HepG2 (cell line): ENCODE data around the gene SHISAL2B. TPM values are rescaled to one million over a fixed set of nuclear protein-coding genes. Genes with fewer than 3 reads are reported as not detected.
A peak's percentile ranks its signal among the peaks of the same experiment; 100 is the strongest.

Source experiments
- ATAC-seq: fragments of 200-7000 bp; cut with Tn5 transposase; 3 replicates; pipeline ENCODE4 v1.9.1; 2020; ENCODE audit warnings: mild to moderate bottlenecking, moderate library complexity
- BruUV-seq: library from RNA; stranded (reverse); fragments of 400-500 nt; replicated peaks from 2 replicates; lab custom pipeline; 2021; lab: Mats Ljungman, UMichigan
- CTCF ChIA-PET: fragments of 300-600 bp; formaldehyde crosslinking; extraction: SDS; loops from one replicate; lab custom pipeline; 2021; ENCODE audit warnings: low total read pairs, inconsistent platforms, low intra/inter-chr PET ratio; lab: Yijun Ruan, JAX
- POLR2A ChIA-PET: fragments of 350-600 bp; sonication (Branson Sonifier 250); formaldehyde crosslinking; loops from one replicate; lab custom pipeline; 2020; ENCODE audit warnings: antibody characterized with exemption, inconsistent platforms; lab: Yijun Ruan, JAX
- DNase-seq: peaks from one replicate; pipeline ENCODE4 v3.0.0-alpha.2; 2015; ENCODE audit warnings: low spot score
- FAIRE-seq: peaks from 3 replicates; lab custom pipeline; 2011; peaks lifted over from hg19 to GRCh38; lab: Jason Lieb, UNC
- H2AFZ ChIP-seq: one replicate; pipeline ENCODE4 v1.6.1; 2011; ENCODE audit warnings: low read length, inconsistent platforms
- H3K27ac ChIP-seq: fragments of 300-600 bp; 3 replicates; pipeline ENCODE4 v1.8.0; 2011; ENCODE audit warnings: mixed run types, mild to moderate bottlenecking, mixed read lengths, low read length, inconsistent platforms; ENCODE audit not compliant: insufficient read depth; ENCODE audit errors: extremely low read length
- H3K27me3 ChIP-seq, 2 experiments: fragments of 200-600 bp in 1 of 2; 2 replicates in 1 of 2; 3 replicates in 1 of 2; pipeline versions ENCODE4 v1.6.0 to v1.8.0; 2011; ENCODE audit warnings: low read length in 2 of 2, mild to moderate bottlenecking in 2 of 2, moderate library complexity in 2 of 2, inconsistent platforms in 1 of 2; ENCODE audit not compliant: insufficient read depth in 2 of 2, control insufficient read depth in 1 of 2
- H3K36me3 ChIP-seq, 2 experiments: fragments of 200-600 bp in 1 of 2; replicated peaks in 1 of 2; 2 replicates in 1 of 2; 3 replicates in 1 of 2; pipeline versions ENCODE4 v1.5.1 to v1.8.0; 2011; ENCODE audit warnings: low read length in 2 of 2, inconsistent platforms in 1 of 2; ENCODE audit not compliant: insufficient read depth in 2 of 2, control insufficient read depth in 1 of 2
- H3K4me1 ChIP-seq: 2 replicates; pipeline ENCODE4 v1.5.1; 2012; ENCODE audit warnings: low read length, inconsistent platforms; ENCODE audit not compliant: insufficient read depth
- H3K4me2 ChIP-seq: 2 replicates; pipeline ENCODE4 v1.6.0; 2011; ENCODE audit warnings: low read depth, low read length, inconsistent platforms
- H3K4me3 ChIP-seq, 3 experiments: fragments of 200-600 bp in 1 of 3; sonication (generic), shearing (Covaris generic) in 1 of 3; replicated peaks in 1 of 3; 2 replicates each; pipeline ENCODE4 v1.5.1; 2011 to 2016; ENCODE audit warnings: low read length in 3 of 3, inconsistent platforms in 2 of 3, low read depth in 2 of 3, mild to moderate bottlenecking in 2 of 3, control low read depth in 1 of 3, mixed read lengths in 1 of 3; ENCODE audit not compliant: insufficient read depth in 1 of 3
- H3K79me2 ChIP-seq: one replicate; pipeline ENCODE4 v1.6.1; 2011; ENCODE audit warnings: low read length, inconsistent platforms; ENCODE audit not compliant: insufficient read depth
- H3K9ac ChIP-seq: 2 replicates; pipeline ENCODE4 v1.6.0; 2011; ENCODE audit warnings: mild to moderate bottlenecking, low read depth, low read length, inconsistent platforms; ENCODE audit not compliant: insufficient read depth
- H3K9me3 ChIP-seq: 2 replicates; pipeline ENCODE4 v1.5.1; 2012; ENCODE audit warnings: mild to moderate bottlenecking, low read length
- H4K20me1 ChIP-seq: 2 replicates; pipeline ENCODE4 v1.6.0; 2011; ENCODE audit warnings: inconsistent platforms, mild to moderate bottlenecking, low read length, moderate library complexity; ENCODE audit not compliant: insufficient read depth
- KDM6A ChIP-seq: IDR thresholded peaks from 2 replicates; pipeline ENCODE4 v1.6.1; 2016; ENCODE audit warnings: low read depth
- NPAS2 ChIP-seq: sonication (generic); formaldehyde crosslinking; IDR thresholded peaks from 2 replicates; pipeline ENCODE4 v1.8.0; 2022; ENCODE audit warnings: mild to moderate bottlenecking, missing genetic modification reagents, borderline replicate concordance
- NR2C2 ChIP-seq: sonication (generic); formaldehyde crosslinking; IDR thresholded peaks from 2 replicates; pipeline ENCODE4 v1.4.0; 2020; ENCODE audit warnings: missing genetic modification reagents, mild to moderate bottlenecking, moderate library complexity, borderline replicate concordance
- RAD21 ChIP-seq: fragments of 450-650 bp; formaldehyde crosslinking; IDR thresholded peaks from 2 replicates; pipeline ENCODE4 v1.5.0; 2020; ENCODE audit warnings: mild to moderate bottlenecking
- STAT5B ChIP-seq: sonication (generic); formaldehyde crosslinking; IDR thresholded peaks from 2 replicates; pipeline ENCODE4 v1.4.0; 2020; ENCODE audit warnings: missing genetic modification reagents
- ZNF407 ChIP-seq: sonication (generic); formaldehyde crosslinking; IDR thresholded peaks from one replicate; pipeline ENCODE4 v1.5.1; 2020; ENCODE audit warnings: mild to moderate bottlenecking, missing genetic modification reagents; ENCODE audit errors: not compliant biosample characterization
- ZNF878 ChIP-seq: sonication (generic); formaldehyde crosslinking; IDR thresholded peaks from 2 replicates; pipeline ENCODE4 v1.8.1; 2023; ENCODE audit warnings: mild to moderate bottlenecking, missing genetic modification reagents, moderate library complexity
- in situ Hi-C: cut with HindIII; loops from 2 replicates; pipeline ENCODE4 v1.10.0; 2017; ENCODE audit warnings: low pct_unique_long_range_greater_than_20kb; ENCODE audit not compliant: extremely low pct_ligation_motif_present
- intact Hi-C: fragments of 100-400 bp; cut with micrococcal nuclease; formaldehyde crosslinking; loops from one replicate; pipeline ENCODE4 v1.10.0; 2022; ENCODE audit not compliant: unreplicated experiment
- polyA plus RNA-seq, 8 experiments: library from polyadenylated mRNA; depleted of rRNA in 3 of 8; stranded (reverse) in 7 of 8; unstranded in 1 of 8; fragments of >200 nt; fragmentation: Illumina TruSeq in 4 of 8; extraction: Trizol in 4 of 8; gene quantifications; 2 replicates each; pipeline versions ENCODE4 v1.2.1 to v1.2.3, GENCODE V29; 2011 to 2016; ENCODE audit warnings: low read depth in 4 of 8, missing spikeins in 1 of 8, mixed read lengths in 1 of 8; ENCODE audit not compliant: insufficient read depth in 1 of 8
- total RNA-seq, 5 experiments: library from RNA; depleted of rRNA; stranded (reverse); fragments of >200 nt; fragmentation: Illumina TruSeq; extraction: Trizol; gene quantifications; 2 replicates each; pipeline ENCODE4 v1.2.3, GENCODE V29; 2016; ENCODE audit warnings: low read depth in 1 of 5
- TF ChIP-seq, protein P1 (sequence below): sonication (generic); formaldehyde crosslinking; IDR thresholded peaks from 2 replicates; pipeline ENCODE4 v1.9.0; 2021; ENCODE audit warnings: missing genetic modification reagents, mild to moderate bottlenecking, borderline replicate concordance
- TF ChIP-seq, protein P2 (sequence below): sonication (generic); formaldehyde crosslinking; IDR thresholded peaks from 2 replicates; pipeline ENCODE4 v1.4.0; 2020; ENCODE audit warnings: missing genetic modification reagents
- TF ChIP-seq, protein P3 (sequence below): IDR thresholded peaks from 2 replicates; pipeline ENCODE4 v1.6.1; 2016; ENCODE audit warnings: mild to moderate bottlenecking, missing biosample characterization, missing genetic modification reagents

SHISAL2B gene
- total and polyA plus RNA-seq, 2 of the 13 experiments (the other 11 are each of a cell fraction or from before 2014, with no cell fraction given), result not detected

DNA sequence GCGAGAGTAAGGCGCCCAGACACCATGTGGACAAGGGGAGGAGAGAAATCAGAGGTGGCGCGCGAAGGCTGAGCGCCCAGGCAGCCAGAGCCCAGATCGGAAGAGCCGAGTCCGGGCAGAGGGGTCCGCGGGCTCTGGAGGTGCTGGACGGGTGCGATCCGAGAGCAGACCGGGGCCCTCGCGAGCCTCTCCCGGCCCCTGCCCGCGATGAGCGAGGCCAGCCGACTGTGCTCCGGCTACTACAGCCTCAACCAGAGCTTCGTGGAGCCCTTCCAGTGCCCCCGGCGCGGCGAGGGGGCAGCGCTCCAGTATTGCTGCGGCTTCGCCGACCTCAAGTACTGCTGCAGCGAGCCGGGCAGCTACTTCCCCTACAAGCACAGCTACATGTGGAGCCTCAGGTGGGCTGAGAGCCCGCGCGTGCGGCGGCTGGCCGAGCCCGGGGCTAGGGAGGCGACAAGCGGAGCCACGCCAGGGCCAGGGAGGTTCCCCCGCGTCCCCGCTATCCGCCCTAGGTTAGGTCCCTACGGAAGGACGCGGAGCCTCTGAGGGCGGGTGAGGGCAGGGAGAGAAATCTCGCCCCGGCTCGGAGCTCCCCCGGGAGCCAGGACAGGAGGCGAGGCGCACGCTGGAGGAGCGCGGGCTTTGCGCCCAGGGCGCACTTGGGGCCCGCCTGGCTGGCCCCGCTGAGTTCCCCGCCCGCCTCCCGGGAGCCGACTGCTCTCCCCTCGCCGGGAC is at the start of gene SHISAL2B (continued):
- peak; percentile 29 for TF ChIP-seq ZNF407
- no peak for TF ChIP-seq KDM6A (CRISPR knock-in tag)
- no peak for TF ChIP-seq STAT5B (CRISPR knock-in tag)
- TF ChIP-seq, all 625 proteins: peak for 3

- BruUV-seq, result no TSS peak
- CTCF ChIA-PET, result no interaction called here
- FAIRE-seq (no peak), DNase-seq (no peak), ATAC-seq (no peak)
- Histone ChIP-seq H4K20me1 (no peaks in the 10 kb centered on the region), H3K36me3 (no peaks in the 10 kb centered on the region), H2AFZ (no peak overlapping the region), H3K9ac (no peak overlapping the region), H3K4me1 (no peaks in the 10 kb centered on the region), H3K27me3 (no peaks in the 10 kb centered on the region), H3K4me3 (no peak overlapping the region), H3K79me2 (no peaks in the 10 kb centered on the region), H3K4me2 (no peak overlapping the region), H3K9me3 (no peaks in the 10 kb centered on the region), H3K27ac (no peak overlapping the region)
- in situ Hi-C loops, result loop anchor here (25.0 kb wide), 1 partner anchor 842 kb away; the partner anchor contains the start of gene ADAMTS6
- intact Hi-C loops, result no loop called here
- POLR2A ChIA-PET, result no interaction called here
- TF ChIP-seq ZNF878 (CRISPR knock-in tag) (no peak), NPAS2 (CRISPR knock-in tag) (no peak), RAD21 (CRISPR knock-in tag) (no peak), NR2C2 (CRISPR knock-in tag) (no peak)
- TF ChIP-seq, protein P1, sequence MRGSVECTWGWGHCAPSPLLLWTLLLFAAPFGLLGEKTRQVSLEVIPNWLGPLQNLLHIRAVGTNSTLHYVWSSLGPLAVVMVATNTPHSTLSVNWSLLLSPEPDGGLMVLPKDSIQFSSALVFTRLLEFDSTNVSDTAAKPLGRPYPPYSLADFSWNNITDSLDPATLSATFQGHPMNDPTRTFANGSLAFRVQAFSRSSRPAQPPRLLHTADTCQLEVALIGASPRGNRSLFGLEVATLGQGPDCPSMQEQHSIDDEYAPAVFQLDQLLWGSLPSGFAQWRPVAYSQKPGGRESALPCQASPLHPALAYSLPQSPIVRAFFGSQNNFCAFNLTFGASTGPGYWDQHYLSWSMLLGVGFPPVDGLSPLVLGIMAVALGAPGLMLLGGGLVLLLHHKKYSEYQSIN, result no peak
- TF ChIP-seq, protein P2, sequence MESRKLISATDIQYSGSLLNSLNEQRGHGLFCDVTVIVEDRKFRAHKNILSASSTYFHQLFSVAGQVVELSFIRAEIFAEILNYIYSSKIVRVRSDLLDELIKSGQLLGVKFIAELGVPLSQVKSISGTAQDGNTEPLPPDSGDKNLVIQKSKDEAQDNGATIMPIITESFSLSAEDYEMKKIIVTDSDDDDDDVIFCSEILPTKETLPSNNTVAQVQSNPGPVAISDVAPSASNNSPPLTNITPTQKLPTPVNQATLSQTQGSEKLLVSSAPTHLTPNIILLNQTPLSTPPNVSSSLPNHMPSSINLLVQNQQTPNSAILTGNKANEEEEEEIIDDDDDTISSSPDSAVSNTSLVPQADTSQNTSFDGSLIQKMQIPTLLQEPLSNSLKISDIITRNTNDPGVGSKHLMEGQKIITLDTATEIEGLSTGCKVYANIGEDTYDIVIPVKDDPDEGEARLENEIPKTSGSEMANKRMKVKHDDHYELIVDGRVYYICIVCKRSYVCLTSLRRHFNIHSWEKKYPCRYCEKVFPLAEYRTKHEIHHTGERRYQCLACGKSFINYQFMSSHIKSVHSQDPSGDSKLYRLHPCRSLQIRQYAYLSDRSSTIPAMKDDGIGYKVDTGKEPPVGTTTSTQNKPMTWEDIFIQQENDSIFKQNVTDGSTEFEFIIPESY (CRISPR knock-in tag), result no peak
- TF ChIP-seq, protein P3, sequence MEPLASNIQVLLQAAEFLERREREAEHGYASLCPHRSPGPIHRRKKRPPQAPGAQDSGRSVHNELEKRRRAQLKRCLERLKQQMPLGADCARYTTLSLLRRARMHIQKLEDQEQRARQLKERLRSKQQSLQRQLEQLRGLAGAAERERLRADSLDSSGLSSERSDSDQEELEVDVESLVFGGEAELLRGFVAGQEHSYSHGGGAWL (CRISPR knock-in tag), result no peak
These were observed 45.5 kb upstream of the SHISAL2B start for GRCh38 chr5:64644831-64645230.
